DMS153 treated with DMSO at 0.1 percent for 48 hours (cell line): ENCODE data around the gene OR52E8.

Experiments
- DNase-seq: peaks from one replicate; lab custom pipeline; 2025; ENCODE audit not compliant: unreplicated experiment; lab: John Stamatoyannopoulos, UW

The OR52E8 gene

DNA sequence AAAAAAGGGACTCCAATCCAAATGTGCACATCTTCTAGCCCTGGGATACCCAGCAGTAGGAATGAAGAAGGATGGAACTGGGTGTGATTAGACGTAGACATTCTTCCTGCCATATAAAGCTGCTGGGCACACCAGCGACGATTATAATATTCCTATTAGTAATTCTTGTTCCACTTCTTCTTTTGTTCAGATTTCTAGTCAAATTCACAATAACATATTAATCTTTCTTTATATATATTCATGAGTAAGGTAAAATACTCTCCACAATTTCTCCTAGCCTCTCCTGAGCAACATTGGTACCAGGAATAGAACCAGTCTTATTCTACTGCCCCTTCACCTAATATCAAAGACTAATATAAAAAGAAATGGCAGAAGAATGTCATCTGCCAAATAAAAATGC is at the start of gene OR52E8:
Gene OR52E8 (minus strand): TSS at position 101 of the 400 bp plus-strand sequence. CDS start 0 bp downstream, at position 101.
- no peak for DNase-seq

DNA sequence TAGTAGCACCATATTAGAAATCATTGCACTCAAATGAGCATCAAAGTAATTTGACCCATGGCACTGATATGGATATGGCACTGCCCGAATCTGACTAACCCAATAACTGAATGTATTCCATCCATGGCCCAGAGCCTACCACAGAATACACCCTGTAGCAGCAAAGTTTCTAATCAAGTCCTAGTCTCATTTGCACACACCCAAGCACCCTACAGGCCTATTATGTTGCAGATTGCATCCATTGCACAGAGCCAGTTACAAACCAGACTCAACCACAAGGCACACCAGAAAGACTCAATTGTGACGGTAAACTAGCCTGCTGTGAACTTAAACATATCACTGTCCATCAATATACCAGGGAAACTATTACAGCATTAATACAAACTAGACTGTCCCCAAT is 42.0 kb upstream of the OR52E8 start:
- DNase-seq: no peak

DNA sequence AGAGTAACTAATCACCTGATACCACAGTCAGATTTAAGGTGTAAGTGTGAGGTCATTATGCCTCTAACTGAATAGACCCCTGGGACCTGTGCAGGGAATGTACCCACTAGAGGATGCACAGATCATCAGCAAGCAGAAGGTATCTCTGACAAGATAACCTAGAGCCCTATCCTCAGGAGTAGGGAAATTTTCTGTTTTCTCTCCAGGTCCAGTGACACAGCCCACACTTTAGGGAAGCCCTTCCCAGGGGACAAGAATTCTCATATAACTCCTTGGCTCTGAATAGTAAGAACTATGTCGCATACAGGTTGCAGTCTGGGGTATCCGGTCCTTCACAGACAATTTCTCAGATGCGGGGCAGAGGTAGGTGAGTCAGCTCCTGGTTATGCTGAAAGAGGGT is 35.4 kb upstream of the OR52E8 start, which contains the start of gene OR52E5:
Gene OR52E5 (plus strand): TSS at position 301 of the 400 bp plus-strand sequence. CDS start 7,569 bp downstream, outside the sequence.
- no peak for DNase-seq

DNA sequence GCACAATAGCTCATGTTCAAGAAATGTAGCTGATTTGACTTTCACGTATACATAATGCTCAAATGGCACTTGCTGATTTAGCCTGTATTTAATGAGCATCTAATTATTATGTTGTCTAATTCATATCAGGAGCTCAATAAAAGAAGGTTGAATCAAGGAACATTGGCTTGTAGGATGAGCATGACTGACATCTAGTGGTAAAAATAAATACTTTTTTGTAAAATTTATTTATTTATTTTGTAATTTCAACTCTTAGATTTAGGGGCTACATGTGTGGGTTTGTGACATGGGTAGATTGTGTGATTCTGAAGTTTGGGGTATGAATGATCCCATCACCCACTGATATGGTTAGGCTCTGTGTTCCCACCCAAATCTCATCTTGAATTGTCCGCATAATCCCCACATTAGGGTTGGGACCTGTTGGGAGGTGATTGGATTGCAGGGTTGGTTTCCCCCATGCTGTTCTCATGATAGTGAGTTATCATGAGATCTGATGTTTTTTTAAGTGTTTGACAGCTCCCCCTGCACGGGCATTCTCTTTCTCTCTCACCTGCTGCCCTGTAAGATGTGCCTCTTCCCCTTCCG is 33.8 kb upstream of the OR52E8 start:
- DNase-seq: peak; percentile 14

DNA sequence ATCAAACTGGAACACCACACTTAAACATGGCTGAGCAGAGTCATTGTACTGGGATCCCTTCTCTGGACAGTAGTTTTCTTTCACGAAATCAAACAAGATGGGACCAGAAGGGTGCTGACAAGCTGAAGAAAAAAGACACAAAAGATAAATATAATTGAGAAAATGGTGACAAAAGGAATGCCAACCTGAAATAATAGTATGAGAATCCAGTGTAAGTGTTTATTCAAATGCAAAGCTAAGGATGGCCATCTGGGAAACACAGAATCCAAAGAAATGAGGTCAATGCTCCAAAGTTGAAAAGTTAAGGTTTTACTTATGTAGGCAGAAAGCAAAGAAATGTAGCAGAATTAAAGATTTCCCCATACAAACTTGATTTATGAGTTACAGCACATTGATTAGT is 30.2 kb upstream of the OR52E8 start:
- DNase-seq: no peak

DNA sequence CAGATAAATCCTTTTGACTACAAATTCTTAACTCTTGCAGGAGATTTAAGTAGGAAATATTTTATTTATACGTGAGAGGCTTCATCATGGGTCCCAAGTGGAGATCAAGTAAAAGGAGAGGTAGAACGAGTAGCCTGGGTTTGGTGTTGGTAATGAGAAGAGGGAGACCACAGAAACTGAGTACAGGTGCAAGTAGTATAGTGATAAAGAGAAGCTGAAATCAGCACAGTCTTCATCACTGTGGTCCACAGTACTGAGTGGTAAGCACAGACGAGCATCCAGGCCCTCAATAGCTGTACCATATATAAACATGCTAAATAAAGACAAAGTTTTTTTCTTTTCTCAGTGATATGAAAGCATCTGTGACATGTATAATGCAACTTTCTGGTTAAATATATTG is 29.7 kb upstream of the OR52E8 start:
- DNase-seq: no peak

DNA sequence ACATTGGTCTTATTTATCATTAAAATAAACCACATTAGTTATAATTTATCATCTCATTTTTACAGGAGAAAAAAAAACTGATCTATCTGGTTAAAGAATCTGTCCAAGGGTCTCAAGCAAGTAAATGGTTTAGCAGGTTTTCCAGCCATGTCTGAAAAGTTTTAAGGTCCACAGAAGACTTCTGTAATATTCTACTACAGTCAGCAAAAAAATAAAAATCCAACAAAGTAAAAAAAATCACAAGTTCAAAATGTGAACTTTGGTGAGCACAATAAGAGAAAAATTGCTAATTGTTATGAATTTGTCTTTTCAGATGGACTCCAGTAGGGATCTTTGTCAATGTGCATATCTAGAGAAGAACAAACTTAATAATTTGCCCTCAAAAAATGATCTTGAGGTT is 24.3 kb upstream of the OR52E8 start:
- no peak for DNase-seq

DNA sequence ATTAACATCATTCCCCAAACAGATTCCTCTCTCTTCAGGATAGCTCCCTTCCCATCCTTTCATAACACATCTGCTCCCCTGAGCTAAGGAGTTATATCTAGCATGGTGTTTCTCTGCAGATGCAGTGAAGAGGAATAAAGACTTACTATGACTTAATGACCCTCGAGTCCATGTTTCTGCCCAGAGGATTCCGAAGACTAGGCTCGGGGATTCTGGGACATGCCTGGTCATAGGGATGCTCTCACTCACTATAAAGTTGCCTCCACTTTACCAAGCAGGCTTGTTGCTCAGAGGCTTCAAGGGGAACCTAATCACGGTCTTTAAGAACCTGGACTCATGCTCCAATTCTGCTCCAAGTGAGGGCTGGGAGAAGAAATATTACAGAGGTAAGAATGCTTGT is 22.8 kb upstream of the OR52E8 start, which contains the start of gene OR52E4:
Gene OR52E4 (plus strand): TSS at position 301 of the 400 bp plus-strand sequence. CDS start 3,664 bp downstream, outside the sequence.
- no peak for DNase-seq

DNA sequence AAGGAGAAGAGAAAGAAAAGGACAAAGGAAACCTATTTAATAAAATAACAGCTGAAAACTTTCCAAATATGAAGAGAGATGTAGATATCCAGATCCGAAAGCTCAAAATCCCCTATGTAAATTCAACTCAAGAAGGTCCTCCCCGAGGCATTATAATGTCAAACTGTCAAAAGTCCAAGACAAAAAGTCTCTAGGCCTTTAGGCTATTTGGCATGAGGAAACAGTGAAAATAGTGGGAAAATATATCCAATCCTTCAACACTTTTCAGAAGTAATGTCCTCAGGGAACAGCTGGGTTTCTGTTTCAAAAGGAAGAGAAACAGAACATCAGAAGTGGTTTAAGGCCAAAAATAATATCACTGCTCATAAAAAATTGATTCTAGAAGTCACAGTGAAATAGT is 21.1 kb upstream of the OR52E8 start:
- no peak for DNase-seq

DNA sequence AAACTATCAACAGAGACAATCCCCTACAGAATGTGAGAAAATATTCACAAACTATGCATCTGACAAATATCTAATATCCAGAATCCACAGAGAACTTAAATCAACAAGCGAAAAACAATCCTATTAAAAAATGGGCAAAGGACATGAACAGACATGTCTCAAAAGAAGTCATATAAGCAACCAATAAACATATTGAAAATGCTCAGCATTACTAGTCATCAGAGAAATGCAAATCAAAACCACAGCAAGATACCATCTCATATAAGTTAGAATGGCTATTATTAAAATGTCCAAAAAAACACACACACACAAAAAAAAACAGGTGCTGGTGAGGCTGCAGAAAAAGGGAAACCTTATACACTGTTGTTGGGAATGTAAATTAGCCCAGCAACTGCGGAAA is 8.3 kb upstream of the OR52E8 start:
- DNase-seq: no peak

DNA sequence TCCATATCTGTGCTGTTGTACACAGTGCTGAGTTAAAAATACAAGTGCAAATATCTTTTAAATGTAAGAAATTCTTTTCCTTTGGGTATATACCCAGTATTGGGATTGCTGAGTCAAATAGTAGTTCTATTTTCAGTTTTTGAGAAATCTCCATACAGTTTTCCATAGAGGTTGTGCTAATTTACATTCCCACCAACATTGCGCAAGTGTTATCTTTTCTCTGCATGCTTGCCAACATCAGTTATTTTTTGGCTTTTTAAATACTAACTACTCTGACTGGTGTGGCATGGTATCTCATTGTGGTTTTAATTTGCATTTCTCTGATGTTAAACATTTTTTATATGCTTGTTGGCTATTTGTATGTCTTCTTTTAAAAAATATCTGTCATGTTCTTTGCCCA is 6.5 kb downstream of the OR52E8 start:
- DNase-seq: no peak

DNA sequence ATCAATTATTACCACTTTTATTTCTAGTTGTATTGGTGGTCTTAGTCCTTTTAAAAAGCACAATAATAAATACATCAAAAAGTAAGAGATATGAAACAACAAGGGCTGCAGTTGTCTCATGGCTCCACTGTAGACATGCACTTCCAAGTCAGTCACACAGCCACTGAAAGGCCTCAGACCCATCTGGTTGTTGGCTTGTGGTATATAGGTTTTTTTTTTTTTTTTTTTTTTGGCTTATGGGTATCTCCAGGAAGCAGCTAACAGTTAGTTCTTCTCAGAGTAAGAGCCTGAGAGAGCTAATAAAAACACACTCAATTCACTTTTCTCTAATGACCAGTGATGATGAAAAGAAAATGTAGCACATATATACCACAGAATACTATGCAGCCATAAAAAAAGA is 9.8 kb downstream of the OR52E8 start:
- DNase-seq: no peak

DNA sequence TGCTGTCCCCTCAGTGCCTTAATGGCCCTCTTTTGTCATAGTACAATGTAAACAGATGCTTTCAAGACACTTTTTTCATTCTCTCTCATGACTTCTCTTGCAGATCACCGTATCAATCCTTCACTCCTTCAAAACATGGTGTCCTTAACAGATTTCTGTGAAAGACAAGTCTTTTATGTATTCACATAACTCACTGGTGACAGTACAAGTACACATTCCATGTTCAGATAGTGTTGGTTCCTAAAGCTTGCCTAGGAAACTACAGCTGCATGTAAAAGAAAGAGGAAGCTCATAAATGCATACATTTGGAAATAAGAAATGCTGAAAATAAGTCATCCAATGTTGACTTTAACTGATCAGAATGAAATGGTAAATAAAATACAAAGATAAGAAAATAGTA is 10.8 kb downstream of the OR52E8 start:
- DNase-seq: no peak

DNA sequence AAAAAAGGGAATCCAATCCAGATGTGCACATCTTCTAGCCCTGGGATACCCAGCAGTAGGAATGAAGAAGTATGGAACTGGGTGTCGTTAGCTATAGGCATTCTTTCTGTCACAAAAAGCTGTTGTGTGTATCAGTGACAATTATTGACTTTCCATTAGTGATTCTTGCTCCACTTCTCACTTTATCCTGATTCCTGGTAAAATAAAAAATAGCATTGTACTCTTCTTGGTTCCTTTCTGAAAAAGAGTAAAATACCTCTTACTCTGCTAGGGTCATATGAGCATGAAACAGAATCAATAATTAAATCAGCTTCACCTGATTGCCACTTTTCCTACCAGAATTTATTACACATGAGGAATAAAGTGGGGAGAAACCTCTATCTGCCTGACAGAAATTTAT is 15.7 kb downstream of the OR52E8 start, which contains the start of gene OR52E6:
Gene OR52E6 (minus strand): TSS at position 101 of the 400 bp plus-strand sequence. CDS start 0 bp downstream, at position 101.
- DNase-seq: no peak

DNA sequence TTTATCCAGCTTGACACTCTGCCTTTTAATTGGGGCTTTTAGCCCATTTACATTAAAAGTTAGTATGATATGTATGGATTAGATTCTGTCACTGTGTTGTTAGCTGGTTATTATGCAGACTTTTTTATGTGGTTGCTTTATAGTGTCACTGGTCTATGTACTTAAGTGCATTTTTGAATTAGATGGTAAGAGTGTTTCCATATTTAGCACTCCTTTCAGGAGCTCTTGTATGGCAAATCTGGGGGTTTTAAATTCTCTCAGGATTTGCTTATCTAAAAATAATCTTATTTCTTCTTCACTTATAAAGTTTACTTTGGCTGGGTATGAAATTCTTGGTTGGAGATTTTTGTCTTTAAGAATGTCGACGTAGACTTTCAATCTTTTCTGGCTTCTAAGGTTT is 19.8 kb downstream of the OR52E8 start:
- no peak for DNase-seq

DNA sequence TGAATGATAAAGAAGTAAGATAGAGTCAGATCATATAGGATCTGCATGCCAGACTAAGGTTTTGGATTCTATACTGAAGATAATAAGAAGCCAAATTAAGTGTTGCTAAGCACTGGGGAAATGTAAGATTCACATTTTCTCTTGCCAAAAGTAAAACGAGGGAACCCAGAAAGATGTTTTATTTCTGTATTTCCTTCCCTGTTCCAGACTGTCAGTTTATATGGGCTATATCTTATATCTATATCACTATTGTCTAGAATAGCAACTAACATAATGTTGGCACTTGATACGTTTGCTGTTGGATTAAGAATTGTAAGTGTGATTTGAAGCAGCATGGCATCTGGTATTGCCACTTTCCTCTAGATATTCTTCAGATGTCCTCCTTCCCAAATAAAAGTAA is 24.0 kb downstream of the OR52E8 start:
- no peak for DNase-seq

DNA sequence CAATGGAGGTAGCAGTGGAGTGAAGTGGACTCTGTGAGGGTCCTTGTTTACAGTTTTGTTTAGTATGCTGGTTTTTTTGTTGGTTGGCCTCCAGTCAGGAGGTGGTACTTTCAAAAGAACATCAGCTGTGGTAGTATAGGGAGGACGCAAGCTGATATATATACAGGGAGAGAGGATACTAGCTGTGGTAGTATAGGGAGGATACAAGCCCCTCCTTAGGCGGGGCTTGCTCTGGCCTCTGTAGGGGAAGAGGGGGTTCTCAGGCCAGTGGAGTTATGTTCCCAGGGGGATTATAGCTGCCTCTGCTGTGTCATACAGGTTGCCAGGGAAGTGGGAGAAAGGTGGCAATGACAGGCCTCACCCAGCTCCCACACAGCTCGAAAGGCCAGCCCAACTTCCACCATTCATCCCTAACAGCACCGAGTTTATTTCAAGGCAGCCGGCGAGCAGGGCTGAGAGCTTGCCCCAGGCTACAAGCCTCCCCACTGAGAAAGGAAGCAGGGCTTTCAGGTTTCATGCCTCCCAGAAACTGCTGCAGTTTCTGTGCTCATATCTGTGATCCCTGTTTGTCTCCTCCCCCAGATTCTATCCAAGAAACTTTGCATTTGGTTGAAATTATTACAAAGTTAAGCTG is 26.2 kb downstream of the OR52E8 start:
- DNase-seq: no peak

DNA sequence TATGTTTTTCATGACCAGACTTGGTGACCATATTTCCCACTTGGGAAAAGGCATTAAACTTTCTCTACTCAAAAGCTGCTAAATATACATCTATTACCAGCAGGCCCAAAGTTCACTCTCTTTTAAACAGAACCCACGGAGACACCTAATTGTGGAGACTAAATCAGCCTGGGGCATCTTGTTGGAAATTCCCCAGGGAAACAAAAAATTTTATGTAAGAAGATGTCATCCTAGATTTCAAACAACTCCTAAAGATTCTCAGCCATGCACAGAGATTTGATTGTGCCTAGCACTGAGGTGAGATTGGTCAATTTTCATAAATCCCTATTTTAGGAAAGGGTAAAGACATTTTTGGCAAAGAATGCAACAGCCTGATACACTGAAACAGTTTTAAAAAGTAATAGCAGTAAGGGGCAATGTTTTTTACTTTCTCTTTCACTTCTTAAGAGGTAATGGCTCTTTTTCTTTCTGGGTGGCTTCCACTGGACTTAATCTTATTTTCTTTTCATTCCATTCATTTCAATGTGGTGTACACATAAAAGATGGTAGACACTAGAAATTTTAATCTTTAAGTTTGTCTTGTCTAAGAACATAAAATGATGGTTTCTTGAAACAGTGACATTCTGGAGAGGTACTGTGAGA is 39.1 kb downstream of the OR52E8 start:
- no peak for DNase-seq

DNA sequence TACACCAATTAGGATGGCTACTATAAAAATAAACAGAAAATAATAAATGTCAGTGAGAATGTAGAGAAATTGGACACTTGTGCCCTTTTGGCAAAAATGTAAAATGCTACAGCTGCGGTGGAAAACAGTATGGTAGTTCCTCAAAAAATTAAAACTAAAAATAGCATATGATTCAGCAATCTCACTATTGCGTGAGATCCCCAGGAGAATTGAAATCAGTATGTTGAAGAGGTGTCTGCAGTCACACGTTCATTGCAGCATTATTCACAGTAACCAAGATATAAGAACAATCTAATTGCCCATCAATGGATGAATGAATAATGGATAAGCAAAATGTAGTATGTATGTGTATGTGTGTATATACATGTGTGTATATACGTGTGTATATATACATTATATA is 42.0 kb downstream of the OR52E8 start:
- no peak for DNase-seq

DNA sequence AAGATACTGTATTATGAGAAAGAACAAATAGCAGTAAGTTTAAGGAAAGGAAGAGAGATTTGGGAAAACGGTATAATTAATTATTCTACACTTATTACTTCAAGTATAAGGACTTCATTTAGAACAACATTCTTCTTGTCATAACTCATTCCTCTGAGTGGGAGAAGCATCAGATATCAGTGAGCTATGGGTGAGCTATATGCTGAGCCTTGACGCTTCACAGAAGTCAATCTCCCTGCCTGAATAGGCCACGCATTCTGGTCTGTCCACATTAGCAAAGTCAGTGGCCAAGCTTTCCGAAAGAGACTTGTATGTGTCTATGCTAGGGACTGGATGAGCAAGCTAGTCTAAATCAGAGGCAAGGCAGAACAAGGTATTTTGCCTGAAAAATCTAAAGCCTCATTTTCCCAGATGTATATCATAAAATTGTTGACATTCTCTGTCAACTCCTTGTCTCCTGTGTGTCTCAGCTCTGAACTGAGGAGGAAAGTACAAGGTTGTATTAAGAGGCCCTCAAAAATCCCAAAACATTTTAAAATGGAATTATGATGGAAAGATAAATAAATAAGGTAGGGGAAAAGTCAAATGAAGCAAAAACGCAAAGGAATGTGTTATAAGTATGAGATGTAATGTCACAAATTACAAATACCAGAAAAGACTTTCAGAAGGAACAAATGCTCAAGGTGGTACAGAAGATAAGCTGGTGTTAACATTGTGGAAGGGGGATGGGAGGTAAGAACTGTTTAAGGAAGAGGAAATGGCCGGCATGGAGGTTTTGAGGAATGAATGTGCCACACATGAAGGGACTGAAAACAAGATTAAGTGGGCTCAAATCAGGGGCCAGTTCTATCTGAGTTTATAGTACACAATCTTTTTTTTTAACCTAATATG is 47.3 kb downstream of the OR52E8 start:
- DNase-seq: no peak

DNA sequence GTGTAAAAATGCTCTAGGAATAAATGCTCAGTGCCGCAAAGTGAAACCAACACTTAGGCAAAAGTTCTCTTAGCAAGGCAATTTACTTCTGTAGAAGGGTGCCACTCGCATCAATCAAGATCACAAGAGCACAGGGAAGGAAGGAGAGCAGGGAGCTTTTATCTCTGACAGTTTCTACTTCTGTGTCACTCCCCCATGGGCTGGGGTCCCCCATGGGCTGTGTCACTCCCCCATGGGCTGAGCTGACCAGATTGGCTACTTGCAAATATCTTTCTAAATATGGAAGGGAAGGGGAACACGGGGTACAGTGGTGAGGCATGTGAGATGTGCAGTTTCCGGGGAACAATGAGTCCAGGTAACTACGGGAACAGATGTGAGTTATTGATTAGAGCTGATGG is 48.4 kb downstream of the OR52E8 start:
- DNase-seq: no peak
